ENCODE data around the gene PHF10.
A peak's percentile ranks its signal among the peaks of the same experiment; 100 is the strongest.

Gene PHF10

GRCh38 chr6:169710009-169710408 is 14.3 kb downstream of the PHF10 start:
- DNase-seq (ENCODE audit: low read depth) = no peak
- TF ChIP-seq CTCF (IDR thresholded peaks at IDR 0.05; ENCODE audit: insufficient read depth, low read depth, low read length, missing control alignments) = no peak
- no peak overlapping the region for H3K4me3 ChIP-seq (ENCODE audit: low read depth, low read length)

- no peak for DNase-seq (ENCODE audit: low read depth)
- TF ChIP-seq CTCF (IDR thresholded peaks at IDR 0.05; ENCODE audit: insufficient read depth, low read depth, low read length, missing control alignments) = no peak
- no peak overlapping the region for H3K4me3 ChIP-seq (ENCODE audit: low read depth, low read length)
Observed at GRCh38 chr6:169709293-169709692, 15.0 kb downstream of the PHF10 start.

- no peak for DNase-seq (ENCODE audit: low read depth)
- no peak overlapping the region for H3K4me3 ChIP-seq (ENCODE audit: low read depth, low read length)
- TF ChIP-seq CTCF (IDR thresholded peaks at IDR 0.05; ENCODE audit: insufficient read depth, low read depth, low read length, missing control alignments) = no peak
Observed at GRCh38 chr6:169707772-169708171, 16.5 kb downstream of the PHF10 start.

GRCh38 chr6:169702840-169703246 is 21.5 kb downstream of the PHF10 start:
- no peak for DNase-seq (ENCODE audit: low read depth)
- H3K4me3 ChIP-seq (ENCODE audit: low read depth, low read length) = peak overlapping the region; percentile 86
- TF ChIP-seq CTCF (IDR thresholded peaks at IDR 0.05; ENCODE audit: insufficient read depth, low read depth, low read length, missing control alignments) = no peak

GRCh38 chr6:169701954-169702839 is 22.1 kb downstream of the PHF10 start, which contains the start of the genes C6orf120 and WDR27:
TSS of gene C6orf120 (plus strand) at chr6:169702126. CDS start at chr6:169702460, 334 bp downstream.
TSS of gene WDR27 (minus strand) at chr6:169702029. CDS start at chr6:169689005, 13,024 bp downstream.
- H3K4me3 ChIP-seq (ENCODE audit: low read depth, low read length) = peak within 1 kb of the TSS; percentile 86
- no peak for TF ChIP-seq CTCF (IDR thresholded peaks at IDR 0.05; ENCODE audit: insufficient read depth, low read depth, low read length, missing control alignments)
- peak; percentile 97 for DNase-seq (ENCODE audit: low read depth)

DNA sequence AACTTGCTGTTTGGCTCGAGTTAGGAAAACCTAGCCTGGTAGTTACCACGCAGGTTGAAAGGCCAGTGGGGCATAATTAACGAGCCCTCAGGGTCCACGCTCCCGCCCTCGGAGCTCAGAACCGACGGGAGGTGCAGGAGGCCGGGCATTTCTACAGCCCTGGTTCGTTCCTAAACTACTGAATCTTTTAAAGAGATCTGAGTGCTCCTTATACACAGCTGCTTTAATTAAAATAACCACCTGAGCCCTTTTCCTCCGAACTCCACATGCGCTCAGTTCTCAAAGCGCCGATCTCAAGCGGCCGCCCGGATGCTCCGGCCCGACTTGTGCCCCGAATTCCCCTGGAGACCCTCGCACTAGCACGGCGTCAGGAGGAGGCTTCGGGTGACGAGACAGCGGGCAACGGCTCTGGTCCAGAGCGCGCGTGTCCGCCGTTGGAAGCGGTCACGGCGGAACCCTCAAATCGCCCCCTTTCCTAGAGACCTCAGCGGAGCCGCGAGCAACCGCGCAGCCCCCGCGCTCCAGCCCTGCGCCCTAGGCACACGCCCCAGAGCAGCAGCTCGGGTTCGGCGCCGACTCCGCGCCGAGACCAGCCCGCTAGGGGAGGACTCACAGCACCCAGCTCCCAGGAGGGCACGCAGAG is 22.9 kb downstream of the PHF10 start:
- H3K4me3 ChIP-seq (ENCODE audit: low read depth, low read length) = peak overlapping the region; percentile 86
- no peak for TF ChIP-seq CTCF (IDR thresholded peaks at IDR 0.05; ENCODE audit: insufficient read depth, low read depth, low read length, missing control alignments)

More for the DNA sequence above, 22.9 kb downstream of the PHF10 start:
- DNase-seq (ENCODE audit: low read depth) = no peak
